Muscle layer of colon (tissue), 2 donors: ENCODE measurements around the gene EGFR.

ENCODE experiments used
- H3K27ac ChIP-seq: one replicate; pipeline ENCODE4 v1.7.0; 2013; ENCODE audit warnings: low read depth, mild to moderate bottlenecking, low read length, moderate library complexity
- H3K27me3 ChIP-seq, 2 donors: one replicate each; pipeline ENCODE4 v1.7.0; 2013; ENCODE audit warnings: low read length in 2 of 2, mild to moderate bottlenecking in 2 of 2; ENCODE audit not compliant: insufficient read depth in 2 of 2, control insufficient read depth in 1 of 2
- H3K36me3 ChIP-seq: one replicate; pipeline ENCODE4 v1.7.0; 2013; ENCODE audit warnings: mild to moderate bottlenecking, low read length; ENCODE audit not compliant: insufficient read depth
- H3K4me1 ChIP-seq: one replicate; pipeline ENCODE4 v1.7.0; 2013; ENCODE audit warnings: mild to moderate bottlenecking, low read length; ENCODE audit not compliant: insufficient read depth
- H3K4me3 ChIP-seq, 2 donors: one replicate each; pipeline ENCODE4 v1.7.0; 2013; ENCODE audit warnings: low read length in 2 of 2, low read depth in 1 of 2, mild to moderate bottlenecking in 1 of 2, moderate library complexity in 1 of 2
- H3K9ac ChIP-seq: one replicate; pipeline ENCODE4 v1.7.0; 2013; ENCODE audit warnings: low read length
- H3K9me3 ChIP-seq: one replicate; pipeline ENCODE4 v1.7.0; 2013; ENCODE audit warnings: mild to moderate bottlenecking, low read length
- donor health status: abdominal sarcoma.
- donor health status: Adenocarcinoma of cecum.

EGFR gene

GRCh38 chr7:55246171-55246570 is 227.4 kb downstream of the EGFR start:
- no peaks in the 10 kb centered on the region for H3K9me3 ChIP-seq
- H3K4me1 ChIP-seq: no peaks in the 10 kb centered on the region
- no peak overlapping the region for H3K9ac ChIP-seq
- no peaks in the 10 kb centered on the region for H3K36me3 ChIP-seq
- no peak overlapping the region for H3K27ac ChIP-seq
- H3K27me3 ChIP-seq: no peaks in the 10 kb centered on the region
- no peak overlapping the region for H3K4me3 ChIP-seq

GRCh38 chr7:55247428-55247827 is 228.6 kb downstream of the EGFR start:
- no peak overlapping the region for H3K4me3 ChIP-seq
- H3K27ac ChIP-seq: no peak overlapping the region
- H3K27me3 ChIP-seq: no peaks in the 10 kb centered on the region
- H3K9ac ChIP-seq: no peak overlapping the region
- H3K4me1 ChIP-seq: no peaks in the 10 kb centered on the region
- H3K36me3 ChIP-seq: no peaks in the 10 kb centered on the region
- no peaks in the 10 kb centered on the region for H3K9me3 ChIP-seq

GRCh38 chr7:55248526-55248925 is 229.7 kb downstream of the EGFR start:
- H3K27ac ChIP-seq: no peak overlapping the region
- no peak overlapping the region for H3K4me3 ChIP-seq
- H3K27me3 ChIP-seq: no peaks in the 10 kb centered on the region
- H3K9me3 ChIP-seq: no peaks in the 10 kb centered on the region
- H3K4me1 ChIP-seq: no peaks in the 10 kb centered on the region
- no peak overlapping the region for H3K9ac ChIP-seq
- H3K36me3 ChIP-seq: no peaks in the 10 kb centered on the region

- Histone ChIP-seq H3K36me3 (no peaks in the 10 kb centered on the region), H3K4me3 (no peak overlapping the region), H3K27me3 (no peaks in the 10 kb centered on the region), H3K9ac (no peak overlapping the region), H3K27ac (no peak overlapping the region), H3K9me3 (no peaks in the 10 kb centered on the region), H3K4me1 (no peaks in the 10 kb centered on the region)
Measured at GRCh38 chr7:55249332-55249731, 230.5 kb downstream of the EGFR start.

GRCh38 chr7:55250313-55250712 is 231.5 kb downstream of the EGFR start:
- no peaks in the 10 kb centered on the region for H3K9me3 ChIP-seq
- H3K4me1 ChIP-seq: no peaks in the 10 kb centered on the region
- H3K27me3 ChIP-seq: no peaks in the 10 kb centered on the region

GRCh38 chr7:55251313-55251712 is 232.5 kb downstream of the EGFR start:
- H3K4me3 ChIP-seq: no peak overlapping the region
- no peaks in the 10 kb centered on the region for H3K9me3 ChIP-seq
- H3K27ac ChIP-seq: no peak overlapping the region
- H3K9ac ChIP-seq: no peak overlapping the region
- no peaks in the 10 kb centered on the region for H3K27me3 ChIP-seq
- no peaks in the 10 kb centered on the region for H3K4me1 ChIP-seq
- H3K36me3 ChIP-seq: no peaks in the 10 kb centered on the region

More at GRCh38 chr7:55250313-55250712, 231.5 kb downstream of the EGFR start:
- H3K9ac ChIP-seq: no peak overlapping the region
- H3K36me3 ChIP-seq: no peaks in the 10 kb centered on the region
- no peak overlapping the region for H3K27ac ChIP-seq
- H3K4me3 ChIP-seq: no peak overlapping the region

GRCh38 chr7:55251911-55252310 is 233.1 kb downstream of the EGFR start:
- no peaks in the 10 kb centered on the region for H3K9me3 ChIP-seq
- H3K27ac ChIP-seq: no peak overlapping the region
- no peak overlapping the region for H3K4me3 ChIP-seq
- no peaks in the 10 kb centered on the region for H3K4me1 ChIP-seq
- no peaks in the 10 kb centered on the region for H3K36me3 ChIP-seq
- H3K27me3 ChIP-seq: no peaks in the 10 kb centered on the region
- H3K9ac ChIP-seq: no peak overlapping the region

GRCh38 chr7:55252386-55252785 is 233.6 kb downstream of the EGFR start:
- H3K36me3 ChIP-seq: no peaks in the 10 kb centered on the region
- no peak overlapping the region for H3K4me3 ChIP-seq
- no peaks in the 10 kb centered on the region for H3K27me3 ChIP-seq
- H3K9ac ChIP-seq: no peak overlapping the region
- H3K9me3 ChIP-seq: no peaks in the 10 kb centered on the region
- H3K4me1 ChIP-seq: no peaks in the 10 kb centered on the region
- H3K27ac ChIP-seq: no peak overlapping the region

GRCh38 chr7:55253188-55253587 is 234.4 kb downstream of the EGFR start:
- Histone ChIP-seq H3K4me3 (no peak overlapping the region), H3K27me3 (no peaks in the 10 kb centered on the region), H3K36me3 (no peaks in the 10 kb centered on the region), H3K27ac (no peak overlapping the region), H3K4me1 (no peaks in the 10 kb centered on the region), H3K9ac (no peak overlapping the region), H3K9me3 (no peaks in the 10 kb centered on the region)

GRCh38 chr7:55254242-55254595 is 235.4 kb downstream of the EGFR start:
- Histone ChIP-seq H3K9me3 (no peaks in the 10 kb centered on the region), H3K36me3 (no peaks in the 10 kb centered on the region), H3K4me3 (peak overlapping the region in 1 of 2 donors; percentile 67), H3K4me1 (no peaks in the 10 kb centered on the region), H3K9ac (no peak overlapping the region), H3K27me3 (no peaks in the 10 kb centered on the region), H3K27ac (no peak overlapping the region)

- Histone ChIP-seq H3K27ac (peak overlapping the region; percentile 63), H3K27me3 (no peaks in the 10 kb centered on the region)
Measured at GRCh38 chr7:55254596-55255495, 236.0 kb downstream of the EGFR start.

More at GRCh38 chr7:55254596-55255495, 236.0 kb downstream of the EGFR start:
- Histone ChIP-seq H3K4me3 (peak overlapping the region; percentile 67 to 74), H3K9me3 (no peaks in the 10 kb centered on the region), H3K4me1 (no peaks in the 10 kb centered on the region), H3K36me3 (no peaks in the 10 kb centered on the region), H3K9ac (no peak overlapping the region)
